Measurements from ENCODE around the gene GPR55. TPM values are rescaled to one million over a fixed set of nuclear protein-coding genes. Genes with fewer than 3 reads are reported as not detected.
A peak's percentile ranks its signal among the peaks of the same experiment; 100 is the strongest.

The GPR55 gene
- total and polyA plus RNA-seq, 10 of the 15 experiments (the other 5 are each of a cell fraction or from before 2014, with no cell fraction given): 2.1 to 30.1 (median 16.2) TPM

DNA sequence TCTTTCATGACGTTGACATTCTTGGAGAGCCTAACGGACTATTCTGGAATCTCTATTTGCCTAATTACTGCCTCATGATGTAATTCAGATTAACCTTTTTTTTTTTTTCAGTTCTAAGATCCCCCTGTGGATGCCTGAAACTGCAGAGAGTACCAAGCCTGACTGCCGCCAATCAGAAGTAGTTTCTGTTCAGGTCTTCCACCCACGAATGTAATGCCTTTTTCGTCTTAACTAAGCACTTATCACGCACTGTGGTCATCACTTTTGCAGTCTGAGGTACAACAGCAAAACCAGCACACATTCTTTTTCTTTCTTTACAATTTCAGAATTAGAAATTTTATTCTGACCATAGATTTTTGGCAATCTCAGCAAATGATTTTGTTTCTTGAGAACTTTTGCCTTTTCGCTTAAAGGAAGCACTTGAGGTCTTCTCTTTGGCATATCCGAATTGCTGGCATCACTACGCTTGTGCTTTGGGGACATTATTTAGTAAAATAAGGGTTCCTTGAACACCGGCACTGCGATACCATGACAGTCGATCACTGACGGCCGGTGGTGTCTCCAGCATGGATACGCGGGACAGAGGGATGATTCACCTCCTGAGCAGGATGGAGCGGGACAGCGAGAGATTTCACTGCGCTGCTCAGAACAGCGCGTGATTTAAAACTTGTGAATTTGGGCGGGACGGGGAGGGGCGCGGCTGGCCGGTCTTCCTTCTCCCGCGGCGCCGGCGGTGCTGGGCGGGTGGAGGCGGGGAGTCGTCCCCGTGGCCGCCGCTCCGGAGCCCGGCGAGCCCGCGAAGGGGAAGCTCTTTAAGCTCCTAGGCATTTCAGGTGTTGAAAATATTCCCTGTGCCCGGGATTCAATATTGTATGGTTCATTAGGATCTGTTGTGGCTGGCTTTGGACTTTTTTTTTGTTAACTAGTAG, 32.0 kb upstream of the GPR55 start (continued):
- TF ChIP-seq, protein P1, sequence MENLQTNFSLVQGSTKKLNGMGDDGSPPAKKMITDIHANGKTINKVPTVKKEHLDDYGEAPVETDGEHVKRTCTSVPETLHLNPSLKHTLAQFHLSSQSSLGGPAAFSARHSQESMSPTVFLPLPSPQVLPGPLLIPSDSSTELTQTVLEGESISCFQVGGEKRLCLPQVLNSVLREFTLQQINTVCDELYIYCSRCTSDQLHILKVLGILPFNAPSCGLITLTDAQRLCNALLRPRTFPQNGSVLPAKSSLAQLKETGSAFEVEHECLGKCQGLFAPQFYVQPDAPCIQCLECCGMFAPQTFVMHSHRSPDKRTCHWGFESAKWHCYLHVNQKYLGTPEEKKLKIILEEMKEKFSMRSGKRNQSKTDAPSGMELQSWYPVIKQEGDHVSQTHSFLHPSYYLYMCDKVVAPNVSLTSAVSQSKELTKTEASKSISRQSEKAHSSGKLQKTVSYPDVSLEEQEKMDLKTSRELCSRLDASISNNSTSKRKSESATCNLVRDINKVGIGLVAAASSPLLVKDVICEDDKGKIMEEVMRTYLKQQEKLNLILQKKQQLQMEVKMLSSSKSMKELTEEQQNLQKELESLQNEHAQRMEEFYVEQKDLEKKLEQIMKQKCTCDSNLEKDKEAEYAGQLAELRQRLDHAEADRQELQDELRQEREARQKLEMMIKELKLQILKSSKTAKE (IDR thresholded peaks at IDR 0.05; ENCODE audit: low read depth, poor library complexity, severe bottlenecking): peak; percentile 89
- TF ChIP-seq, protein P2, sequence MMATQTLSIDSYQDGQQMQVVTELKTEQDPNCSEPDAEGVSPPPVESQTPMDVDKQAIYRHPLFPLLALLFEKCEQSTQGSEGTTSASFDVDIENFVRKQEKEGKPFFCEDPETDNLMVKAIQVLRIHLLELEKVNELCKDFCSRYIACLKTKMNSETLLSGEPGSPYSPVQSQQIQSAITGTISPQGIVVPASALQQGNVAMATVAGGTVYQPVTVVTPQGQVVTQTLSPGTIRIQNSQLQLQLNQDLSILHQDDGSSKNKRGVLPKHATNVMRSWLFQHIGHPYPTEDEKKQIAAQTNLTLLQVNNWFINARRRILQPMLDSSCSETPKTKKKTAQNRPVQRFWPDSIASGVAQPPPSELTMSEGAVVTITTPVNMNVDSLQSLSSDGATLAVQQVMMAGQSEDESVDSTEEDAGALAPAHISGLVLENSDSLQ (IDR thresholded peaks at IDR 0.05): peak; percentile 93
- TF ChIP-seq, protein P3, sequence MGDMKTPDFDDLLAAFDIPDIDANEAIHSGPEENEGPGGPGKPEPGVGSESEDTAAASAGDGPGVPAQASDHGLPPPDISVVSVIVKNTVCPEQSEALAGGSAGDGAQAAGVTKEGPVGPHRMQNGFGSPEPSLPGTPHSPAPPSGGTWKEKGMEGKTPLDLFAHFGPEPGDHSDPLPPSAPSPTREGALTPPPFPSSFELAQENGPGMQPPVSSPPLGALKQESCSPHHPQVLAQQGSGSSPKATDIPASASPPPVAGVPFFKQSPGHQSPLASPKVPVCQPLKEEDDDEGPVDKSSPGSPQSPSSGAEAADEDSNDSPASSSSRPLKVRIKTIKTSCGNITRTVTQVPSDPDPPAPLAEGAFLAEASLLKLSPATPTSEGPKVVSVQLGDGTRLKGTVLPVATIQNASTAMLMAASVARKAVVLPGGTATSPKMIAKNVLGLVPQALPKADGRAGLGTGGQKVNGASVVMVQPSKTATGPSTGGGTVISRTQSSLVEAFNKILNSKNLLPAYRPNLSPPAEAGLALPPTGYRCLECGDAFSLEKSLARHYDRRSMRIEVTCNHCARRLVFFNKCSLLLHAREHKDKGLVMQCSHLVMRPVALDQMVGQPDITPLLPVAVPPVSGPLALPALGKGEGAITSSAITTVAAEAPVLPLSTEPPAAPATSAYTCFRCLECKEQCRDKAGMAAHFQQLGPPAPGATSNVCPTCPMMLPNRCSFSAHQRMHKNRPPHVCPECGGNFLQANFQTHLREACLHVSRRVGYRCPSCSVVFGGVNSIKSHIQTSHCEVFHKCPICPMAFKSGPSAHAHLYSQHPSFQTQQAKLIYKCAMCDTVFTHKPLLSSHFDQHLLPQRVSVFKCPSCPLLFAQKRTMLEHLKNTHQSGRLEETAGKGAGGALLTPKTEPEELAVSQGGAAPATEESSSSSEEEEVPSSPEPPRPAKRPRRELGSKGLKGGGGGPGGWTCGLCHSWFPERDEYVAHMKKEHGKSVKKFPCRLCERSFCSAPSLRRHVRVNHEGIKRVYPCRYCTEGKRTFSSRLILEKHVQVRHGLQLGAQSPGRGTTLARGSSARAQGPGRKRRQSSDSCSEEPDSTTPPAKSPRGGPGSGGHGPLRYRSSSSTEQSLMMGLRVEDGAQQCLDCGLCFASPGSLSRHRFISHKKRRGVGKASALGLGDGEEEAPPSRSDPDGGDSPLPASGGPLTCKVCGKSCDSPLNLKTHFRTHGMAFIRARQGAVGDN (IDR thresholded peaks at IDR 0.05): peak; percentile 39; the same call in 1 of the 2 replicates
- peak; percentile 65; the same call in 1 of the 2 replicates for TF ChIP-seq CHD2 (IDR thresholded peaks at IDR 0.05; ENCODE audit: borderline replicate concordance, low read depth, low read length)
- peak; percentile 79 for TF ChIP-seq PAX5 (IDR thresholded peaks at IDR 0.05; ENCODE audit: borderline replicate concordance, low read depth, low read length)
- TF ChIP-seq NBN (IDR thresholded peaks at IDR 0.05): peak; percentile 79
- TF ChIP-seq, protein P4, sequence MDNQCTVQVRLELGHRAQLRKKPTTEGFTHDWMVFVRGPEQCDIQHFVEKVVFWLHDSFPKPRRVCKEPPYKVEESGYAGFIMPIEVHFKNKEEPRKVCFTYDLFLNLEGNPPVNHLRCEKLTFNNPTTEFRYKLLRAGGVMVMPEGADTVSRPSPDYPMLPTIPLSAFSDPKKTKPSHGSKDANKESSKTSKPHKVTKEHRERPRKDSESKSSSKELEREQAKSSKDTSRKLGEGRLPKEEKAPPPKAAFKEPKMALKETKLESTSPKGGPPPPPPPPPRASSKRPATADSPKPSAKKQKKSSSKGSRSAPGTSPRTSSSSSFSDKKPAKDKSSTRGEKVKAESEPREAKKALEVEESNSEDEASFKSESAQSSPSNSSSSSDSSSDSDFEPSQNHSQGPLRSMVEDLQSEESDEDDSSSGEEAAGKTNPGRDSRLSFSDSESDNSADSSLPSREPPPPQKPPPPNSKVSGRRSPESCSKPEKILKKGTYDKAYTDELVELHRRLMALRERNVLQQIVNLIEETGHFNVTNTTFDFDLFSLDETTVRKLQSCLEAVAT (IDR thresholded peaks at IDR 0.05): peak; percentile 91
- TF ChIP-seq, protein P5, sequence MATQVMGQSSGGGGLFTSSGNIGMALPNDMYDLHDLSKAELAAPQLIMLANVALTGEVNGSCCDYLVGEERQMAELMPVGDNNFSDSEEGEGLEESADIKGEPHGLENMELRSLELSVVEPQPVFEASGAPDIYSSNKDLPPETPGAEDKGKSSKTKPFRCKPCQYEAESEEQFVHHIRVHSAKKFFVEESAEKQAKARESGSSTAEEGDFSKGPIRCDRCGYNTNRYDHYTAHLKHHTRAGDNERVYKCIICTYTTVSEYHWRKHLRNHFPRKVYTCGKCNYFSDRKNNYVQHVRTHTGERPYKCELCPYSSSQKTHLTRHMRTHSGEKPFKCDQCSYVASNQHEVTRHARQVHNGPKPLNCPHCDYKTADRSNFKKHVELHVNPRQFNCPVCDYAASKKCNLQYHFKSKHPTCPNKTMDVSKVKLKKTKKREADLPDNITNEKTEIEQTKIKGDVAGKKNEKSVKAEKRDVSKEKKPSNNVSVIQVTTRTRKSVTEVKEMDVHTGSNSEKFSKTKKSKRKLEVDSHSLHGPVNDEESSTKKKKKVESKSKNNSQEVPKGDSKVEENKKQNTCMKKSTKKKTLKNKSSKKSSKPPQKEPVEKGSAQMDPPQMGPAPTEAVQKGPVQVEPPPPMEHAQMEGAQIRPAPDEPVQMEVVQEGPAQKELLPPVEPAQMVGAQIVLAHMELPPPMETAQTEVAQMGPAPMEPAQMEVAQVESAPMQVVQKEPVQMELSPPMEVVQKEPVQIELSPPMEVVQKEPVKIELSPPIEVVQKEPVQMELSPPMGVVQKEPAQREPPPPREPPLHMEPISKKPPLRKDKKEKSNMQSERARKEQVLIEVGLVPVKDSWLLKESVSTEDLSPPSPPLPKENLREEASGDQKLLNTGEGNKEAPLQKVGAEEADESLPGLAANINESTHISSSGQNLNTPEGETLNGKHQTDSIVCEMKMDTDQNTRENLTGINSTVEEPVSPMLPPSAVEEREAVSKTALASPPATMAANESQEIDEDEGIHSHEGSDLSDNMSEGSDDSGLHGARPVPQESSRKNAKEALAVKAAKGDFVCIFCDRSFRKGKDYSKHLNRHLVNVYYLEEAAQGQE (IDR thresholded peaks at IDR 0.05; ENCODE audit: low read depth, low read length): 0 out of 2 replicates have a peak, but pooled peaks have one; percentile 36
